NCI-H345 (cell line): ENCODE results near the gene NEUROG1.
"Not testable (repeated sequence)": the region's sequence is repeated elsewhere in the genome, so short reads cannot be mapped to it uniquely, and the experiment has no call there.

Experiments used
- DNase-seq: peaks from one replicate; lab custom pipeline; 2025; lab: John Stamatoyannopoulos, UW

Gene NEUROG1

DNA sequence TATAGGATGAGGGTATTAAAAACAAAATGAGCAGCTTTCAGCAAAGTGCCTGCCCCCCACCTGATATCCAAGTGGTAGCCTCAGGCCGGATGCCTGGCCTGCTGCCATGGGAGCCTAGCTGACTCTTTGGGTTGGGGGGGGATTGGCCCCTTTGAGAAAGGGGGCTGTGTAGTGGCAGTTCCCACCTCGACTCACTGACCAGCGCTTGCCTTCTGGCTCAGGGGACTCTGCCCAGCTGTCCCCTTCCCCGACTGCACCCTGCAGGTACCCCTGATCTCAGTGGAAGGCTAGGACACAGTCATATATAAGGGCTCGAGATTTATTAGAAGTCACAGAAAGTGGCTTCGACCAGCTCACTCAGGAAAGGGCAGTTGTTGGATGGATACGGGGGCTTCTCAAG is 1.5 kb upstream of the NEUROG1 start:
- no peak for DNase-seq

DNA sequence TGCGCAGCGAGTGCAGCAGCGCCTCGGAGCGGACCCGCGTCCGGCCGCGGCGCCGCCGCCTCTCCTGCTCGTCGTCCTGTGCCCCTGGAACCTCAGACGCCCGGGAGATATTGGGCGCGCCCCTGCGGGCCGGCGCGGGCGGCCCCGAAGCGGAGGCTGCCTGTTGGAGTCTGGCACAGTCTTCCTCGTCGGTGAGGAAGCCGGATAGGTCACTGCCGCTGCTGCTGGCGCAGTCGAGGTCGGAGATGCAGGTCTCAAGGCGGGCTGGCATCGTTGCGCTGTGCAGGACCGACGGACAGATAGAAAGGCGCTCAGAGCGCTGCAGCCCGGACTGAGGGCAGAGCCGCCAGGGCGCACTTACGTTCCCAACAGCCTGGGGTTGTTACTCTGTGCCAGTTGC is 344 bp downstream of the NEUROG1 start:
- DNase-seq, result no peak

DNA sequence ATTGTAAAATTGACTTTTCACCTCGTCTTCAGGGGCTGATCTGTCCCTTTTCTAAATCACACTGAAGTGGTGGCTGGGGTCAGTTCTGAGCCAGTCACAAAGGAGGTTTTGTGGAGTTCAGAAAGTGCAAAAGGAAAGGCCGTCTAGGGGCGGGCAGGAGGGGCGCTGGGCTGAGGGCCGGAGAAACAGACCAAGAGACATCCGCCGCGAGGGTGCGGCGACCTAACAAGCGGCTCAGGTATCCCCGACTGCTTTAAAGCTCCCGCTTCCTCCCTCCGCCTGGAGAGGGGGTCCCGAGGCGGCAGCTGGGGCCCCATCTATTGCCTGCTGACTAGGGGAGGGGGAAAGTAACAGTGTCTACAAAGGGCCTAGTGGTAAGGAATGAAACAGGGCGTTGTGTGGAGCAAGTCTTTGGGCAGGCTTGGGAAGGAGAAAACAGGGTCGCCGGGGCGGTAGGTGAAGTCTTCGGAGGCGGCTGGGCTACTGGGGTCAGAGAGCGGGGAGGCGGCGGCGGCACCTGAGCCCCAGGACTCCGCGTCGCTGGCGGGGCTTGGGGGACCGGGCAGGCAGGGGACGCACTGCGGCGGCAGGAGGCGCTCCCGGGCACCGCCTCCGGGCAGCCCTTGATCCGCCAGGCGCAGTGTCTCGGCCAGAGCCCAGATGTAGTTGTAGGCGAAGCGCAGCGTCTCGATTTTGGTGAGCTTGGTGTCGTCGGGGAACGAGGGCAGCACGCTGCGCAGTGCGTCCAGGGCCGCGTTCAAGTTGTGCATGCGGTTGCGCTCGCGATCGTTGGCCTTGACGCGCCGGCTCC is 950 bp downstream of the NEUROG1 start:
- DNase-seq, result peak; percentile 8

DNA sequence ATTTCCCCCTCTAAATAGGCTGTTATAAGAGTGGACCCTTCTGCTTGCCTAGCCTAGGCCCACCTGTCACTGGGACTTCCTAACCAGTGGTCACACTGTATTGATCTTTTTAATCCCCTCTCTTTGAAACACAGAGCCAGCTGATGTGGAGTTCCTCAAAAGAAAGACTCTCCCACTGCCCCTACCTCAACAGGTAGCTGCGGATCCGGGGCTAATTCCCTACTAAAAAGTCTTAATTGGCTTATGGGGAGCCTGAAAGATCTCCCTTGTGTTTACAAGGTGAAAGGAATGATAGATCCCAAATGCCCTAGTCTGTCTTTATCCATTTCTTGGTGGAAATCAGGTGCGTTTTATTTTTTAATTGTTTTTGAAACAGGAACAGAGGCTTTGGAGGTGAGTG is 2.0 kb downstream of the NEUROG1 start:
- DNase-seq, result no peak

DNA sequence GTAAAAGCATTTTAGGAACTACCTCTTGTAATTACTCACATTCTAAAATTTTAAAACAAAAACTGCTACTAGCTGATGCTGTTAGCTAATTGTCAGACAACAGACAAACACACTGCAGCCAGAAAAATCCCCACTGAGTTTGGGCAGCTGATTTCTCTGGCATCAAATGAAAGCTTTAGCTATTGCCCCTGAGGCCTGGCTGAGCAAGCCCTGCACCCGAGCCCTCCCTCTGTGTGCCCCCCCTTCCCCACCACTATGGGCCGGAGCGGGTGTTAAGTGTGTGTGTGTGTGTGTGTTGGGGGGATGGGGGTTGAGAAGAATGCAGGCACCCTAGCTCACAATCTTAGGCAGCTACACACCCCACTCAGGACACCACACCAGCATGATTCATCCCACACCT is 2.4 kb downstream of the NEUROG1 start:
- no peak for DNase-seq

DNA sequence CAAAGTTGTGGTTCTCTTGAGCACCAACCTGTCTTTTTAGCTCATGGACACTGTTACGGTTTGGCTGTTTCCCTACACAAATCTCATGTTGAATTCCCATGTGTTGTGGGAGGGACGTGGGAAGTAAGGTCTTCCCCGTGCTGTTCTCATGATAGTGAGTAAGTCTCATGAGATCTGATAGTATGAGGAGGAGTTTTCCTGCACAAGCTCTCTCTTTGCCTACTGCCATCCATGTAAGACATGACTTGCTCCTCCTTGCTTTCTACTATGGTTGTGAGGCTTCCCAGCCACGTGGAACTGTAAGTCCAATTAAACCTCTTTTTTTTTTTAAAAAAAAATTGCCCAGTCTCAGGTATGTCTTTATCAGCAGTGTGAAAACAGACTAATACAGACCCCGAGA is 6.2 kb downstream of the NEUROG1 start:
- DNase-seq, result not testable (repeated sequence)

DNA sequence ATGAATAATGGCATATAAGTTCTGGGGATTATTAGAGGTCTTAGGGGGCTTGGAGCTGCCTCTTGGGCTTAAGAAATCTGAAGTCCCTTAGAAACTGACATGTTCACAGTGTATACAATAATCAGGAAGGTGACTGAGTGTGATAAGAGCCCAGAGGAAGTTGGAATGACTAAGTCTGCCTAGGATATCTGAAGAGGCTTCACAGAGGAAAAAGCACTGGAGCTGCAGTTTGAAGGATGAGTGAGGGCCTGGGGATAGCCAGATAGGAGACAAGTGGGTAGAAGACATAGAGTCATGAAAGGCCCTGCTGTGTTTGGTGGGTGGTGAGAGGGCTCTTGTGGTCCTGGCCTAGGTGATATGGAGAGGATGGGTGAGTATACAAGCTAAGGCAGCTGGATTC is 8.8 kb downstream of the NEUROG1 start:
- no peak for DNase-seq

DNA sequence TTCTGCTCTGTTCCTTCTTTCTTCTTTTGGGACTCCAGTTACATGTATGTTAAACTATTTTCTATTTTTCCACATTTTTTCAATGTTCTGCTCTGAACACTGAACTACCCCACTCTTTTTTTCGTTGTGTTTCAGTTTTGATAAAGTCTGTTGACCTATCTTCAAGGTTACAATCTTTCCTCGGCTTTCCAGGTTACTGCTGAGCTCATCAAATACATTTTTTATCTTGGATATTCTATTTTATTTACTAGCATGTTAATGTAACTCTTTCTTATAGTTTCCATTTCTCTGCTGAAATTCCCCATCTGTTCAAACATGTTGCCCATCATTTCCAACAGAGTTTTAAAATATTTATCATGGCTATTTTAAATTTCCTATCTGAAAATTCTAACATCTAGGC is 13.8 kb downstream of the NEUROG1 start:
- no peak for DNase-seq

DNA sequence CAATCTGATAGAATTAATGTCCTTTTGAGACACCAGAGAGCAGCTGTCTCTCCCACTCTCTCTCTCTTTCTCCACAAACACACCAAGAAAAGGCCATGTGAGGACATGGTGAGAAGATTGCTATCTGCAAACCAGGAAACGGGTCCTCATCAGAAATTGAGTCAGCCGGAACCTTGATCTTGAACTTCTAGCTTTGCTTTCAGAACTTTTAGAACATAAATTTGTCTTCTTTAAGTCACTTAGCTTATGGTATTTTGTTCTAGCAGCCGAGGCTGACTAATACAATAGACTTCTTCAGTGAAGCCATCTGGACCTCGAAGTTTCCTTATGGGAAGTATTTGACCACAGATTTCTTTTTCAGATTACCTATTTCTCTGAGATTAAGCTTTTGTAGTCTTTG is 18.1 kb downstream of the NEUROG1 start:
- DNase-seq, result no peak

DNA sequence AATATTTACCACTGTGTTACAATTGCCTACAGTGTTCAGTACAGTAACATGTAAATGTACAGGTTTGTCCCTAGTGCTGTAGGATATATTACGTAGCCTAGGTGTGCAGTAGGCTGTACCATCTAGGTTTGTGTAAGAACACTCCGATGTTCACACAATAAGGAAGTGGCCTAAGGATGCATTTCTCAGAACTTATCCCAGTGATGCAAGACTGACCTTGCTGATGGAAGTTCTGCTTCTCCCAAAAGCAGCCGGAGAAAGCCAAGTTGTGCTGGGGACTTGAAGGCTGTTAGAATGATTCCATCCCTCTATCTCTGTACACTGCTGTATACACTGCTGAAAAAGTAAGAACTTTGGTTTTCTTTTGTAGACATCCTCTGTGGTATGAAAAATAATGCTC is 21.6 kb downstream of the NEUROG1 start:
- DNase-seq, result no peak

DNA sequence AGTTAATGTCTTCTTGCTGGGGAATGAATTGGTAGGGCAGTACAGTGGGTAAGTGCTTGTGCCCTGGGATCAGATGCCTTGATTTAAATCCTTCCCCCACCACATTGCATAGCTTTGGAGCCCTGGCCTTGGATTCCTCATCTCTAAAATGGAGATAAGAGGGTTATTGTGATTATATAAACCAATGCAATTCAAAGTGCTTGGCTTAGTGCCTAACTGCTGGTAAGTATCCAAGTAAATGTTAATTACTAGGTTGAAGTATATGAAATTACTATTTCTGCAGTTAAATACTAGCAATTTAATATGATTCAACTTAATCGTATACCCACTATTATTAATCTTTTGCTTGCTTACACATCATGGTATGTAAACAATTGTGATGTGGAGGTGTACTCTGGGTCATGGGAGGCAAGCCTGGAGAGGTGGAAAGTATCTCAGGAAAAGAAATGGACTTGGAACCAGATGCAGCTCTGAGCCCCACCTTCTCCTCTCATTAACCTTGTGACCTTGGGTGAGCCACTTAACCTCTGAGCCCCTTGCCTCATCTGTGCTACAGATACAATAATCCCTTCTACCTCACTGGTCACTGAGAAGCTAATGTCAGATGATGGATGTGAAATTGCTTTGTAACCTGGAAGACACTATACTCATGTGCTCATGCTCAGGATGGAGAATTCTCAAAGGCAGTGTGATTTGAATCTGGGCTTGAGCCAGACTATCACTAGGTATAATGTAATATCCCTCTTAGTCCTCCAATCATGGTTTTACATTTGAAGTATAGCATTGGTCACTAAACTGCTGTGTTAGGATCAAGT is 23.8 kb downstream of the NEUROG1 start:
- no peak for DNase-seq

DNA sequence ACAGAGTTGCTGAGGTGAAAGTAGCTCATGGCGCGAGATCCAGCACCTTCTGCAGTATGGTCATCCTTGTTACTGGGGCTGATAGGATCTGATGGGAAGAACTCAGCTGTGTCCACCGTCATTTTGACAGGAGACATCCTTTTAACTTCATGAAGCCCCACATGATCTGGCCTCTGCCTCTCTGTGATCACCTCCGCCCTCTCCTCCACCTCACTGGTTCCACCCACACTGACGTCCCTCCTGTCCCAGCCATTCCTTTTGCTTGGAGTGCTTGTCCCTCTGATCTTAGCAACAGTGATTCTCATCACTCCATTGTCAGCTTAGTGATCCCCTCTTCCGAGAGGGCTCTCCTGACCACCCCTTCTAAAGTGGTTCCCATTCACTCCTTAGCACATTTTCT is 25.8 kb downstream of the NEUROG1 start:
- DNase-seq, result no peak

DNA sequence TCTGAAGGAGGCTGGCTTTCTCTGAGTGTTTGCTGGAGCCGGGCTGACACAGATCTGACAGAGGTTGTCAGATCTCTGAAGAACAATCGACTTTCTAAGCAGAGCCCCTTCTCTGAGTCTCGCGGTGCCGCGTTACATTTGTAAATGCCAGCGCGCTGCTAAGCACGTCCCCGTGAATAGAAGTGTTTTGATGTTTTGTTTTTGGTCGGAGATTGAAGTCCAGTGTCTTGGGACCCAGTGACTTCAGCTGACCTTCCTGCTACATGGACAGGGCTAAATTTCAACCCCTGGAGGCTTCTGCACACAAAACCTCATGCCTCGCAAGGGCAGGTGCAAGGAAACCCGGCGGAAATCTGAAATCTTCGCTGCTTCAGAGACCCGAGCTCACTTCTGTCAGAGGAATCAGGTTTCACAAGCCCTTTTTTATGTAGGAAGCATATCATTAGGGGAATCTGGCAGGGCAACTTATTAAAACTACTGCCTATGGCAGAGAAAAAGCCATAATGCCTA is 27.2 kb downstream of the NEUROG1 start:
- DNase-seq, result no peak

DNA sequence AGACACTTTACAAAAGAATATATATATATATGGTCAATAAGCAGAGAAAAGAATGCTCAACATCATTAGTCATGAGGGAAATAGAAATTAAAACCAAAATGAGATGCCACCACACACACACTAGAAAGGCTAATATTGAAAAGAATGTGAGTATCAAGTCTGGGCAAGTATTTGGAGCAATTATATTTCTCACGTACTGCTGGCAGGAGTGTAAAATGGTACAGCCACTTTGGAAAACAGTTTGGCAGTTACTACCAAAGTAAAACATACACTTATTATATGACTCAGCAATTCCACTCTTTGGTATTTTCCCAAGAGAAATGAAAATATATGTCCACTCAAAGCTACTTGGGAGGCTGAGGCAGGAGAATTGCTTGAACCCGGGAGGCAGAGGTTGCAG is 29.8 kb downstream of the NEUROG1 start:
- DNase-seq, result no peak

DNA sequence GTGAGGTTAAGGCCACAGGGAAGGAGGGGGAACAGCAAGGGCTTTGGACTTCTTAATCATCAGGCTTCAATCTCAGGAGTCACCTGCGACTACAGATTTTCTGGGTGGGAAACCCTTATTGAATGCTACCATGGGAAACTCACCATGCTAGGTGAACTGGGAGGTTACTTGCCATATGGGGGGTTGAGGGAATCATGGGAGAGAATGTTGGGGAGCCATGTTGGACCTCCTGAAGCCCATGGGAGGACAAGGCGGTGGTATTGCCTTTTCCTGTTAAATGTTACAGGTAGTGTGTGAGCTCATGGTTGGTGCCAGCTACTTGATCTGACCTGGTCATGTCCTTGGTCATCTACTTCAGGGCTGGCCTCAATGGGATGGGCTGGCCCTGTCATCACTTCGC is 31.4 kb downstream of the NEUROG1 start:
- DNase-seq, result no peak

DNA sequence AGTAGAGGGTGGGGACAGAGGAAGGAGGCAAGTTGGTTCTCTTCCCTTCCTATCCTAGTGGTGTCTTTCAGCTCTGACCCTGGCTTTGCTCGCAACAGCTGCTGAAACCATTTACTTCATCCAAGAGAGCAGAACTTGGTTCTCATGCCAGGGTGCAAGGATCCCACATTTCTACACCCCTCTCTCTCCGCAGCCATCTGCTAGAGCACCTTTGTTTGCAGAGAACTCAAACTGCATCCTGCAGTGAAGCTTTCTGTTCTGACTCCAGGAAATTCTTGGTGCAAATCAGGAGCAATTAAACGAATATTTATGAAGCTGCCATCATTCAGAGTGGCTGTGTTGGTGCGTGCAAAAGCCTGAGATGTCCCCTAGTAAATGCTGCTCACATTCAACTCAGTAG is 31.9 kb downstream of the NEUROG1 start:
- DNase-seq, result peak; percentile 14

DNA sequence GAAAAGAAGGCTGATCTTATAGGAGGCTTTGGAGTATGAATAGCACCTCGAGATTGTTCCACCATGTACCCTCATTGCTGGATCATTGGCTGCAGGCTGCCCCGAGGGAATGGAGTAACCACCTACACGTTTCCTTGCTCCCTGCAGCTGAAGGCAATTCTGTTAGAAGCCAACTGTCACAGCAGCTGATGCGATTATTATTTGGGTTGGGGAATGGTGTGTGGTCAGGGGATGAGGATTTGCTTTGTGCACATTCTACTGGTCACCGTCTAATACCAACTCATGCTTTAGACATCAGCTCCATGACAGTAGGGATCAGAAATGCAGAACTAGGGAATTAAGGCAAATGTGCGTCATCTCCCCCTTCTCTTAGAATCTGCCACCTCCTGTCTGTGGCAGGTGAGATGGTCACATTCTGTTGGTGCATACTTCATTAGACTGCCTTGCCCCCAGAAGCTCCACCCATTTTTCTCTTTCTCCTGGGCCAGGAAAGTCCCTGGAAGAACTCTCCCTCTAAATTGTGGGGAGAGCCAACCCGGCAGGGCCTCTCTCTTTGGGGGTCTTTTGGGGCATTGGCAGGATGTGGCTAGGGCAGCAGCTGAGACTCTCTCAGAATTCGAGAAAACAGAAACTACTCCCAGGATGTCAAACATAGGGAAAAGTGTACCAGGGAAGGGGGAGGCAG is 32.8 kb downstream of the NEUROG1 start:
- no peak for DNase-seq

DNA sequence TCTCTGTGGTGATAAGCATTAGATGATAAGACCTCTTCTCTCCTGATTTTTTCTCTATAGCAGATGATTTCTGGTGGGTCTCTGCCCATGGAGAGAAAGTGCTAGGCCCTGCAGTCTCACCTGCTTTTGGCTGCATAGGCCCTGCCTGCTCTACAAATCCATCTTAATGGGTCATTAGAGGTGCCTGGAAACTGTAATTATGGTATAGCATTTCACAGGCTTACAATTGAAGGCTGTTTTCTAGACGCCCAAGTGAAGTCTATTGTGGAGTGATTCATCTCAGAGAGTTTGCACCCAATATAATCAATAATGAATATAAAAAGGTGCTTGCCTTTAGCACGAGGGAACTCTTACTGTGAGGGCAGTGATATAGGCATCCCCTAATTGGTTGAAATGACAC is 33.8 kb downstream of the NEUROG1 start:
- peak; percentile 26 for DNase-seq

DNA sequence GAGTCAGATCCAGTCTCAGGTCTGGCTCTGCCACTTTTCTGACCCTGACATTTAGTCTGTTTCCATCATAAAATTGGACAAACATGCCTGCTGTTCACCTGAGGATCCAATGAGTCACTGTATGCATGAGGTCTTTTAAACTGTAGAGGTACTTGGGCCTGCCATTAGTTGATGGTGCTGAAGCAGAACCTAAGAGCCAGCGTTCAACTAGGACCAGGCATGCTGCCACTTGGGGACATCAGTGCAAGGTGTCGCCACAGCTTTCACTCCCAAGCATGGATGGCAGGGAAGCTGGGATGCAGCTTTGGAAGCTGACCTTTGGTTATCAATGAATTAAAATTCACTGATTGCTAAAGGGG is 37.1 kb downstream of the NEUROG1 start:
- peak; percentile 51 for DNase-seq

DNA sequence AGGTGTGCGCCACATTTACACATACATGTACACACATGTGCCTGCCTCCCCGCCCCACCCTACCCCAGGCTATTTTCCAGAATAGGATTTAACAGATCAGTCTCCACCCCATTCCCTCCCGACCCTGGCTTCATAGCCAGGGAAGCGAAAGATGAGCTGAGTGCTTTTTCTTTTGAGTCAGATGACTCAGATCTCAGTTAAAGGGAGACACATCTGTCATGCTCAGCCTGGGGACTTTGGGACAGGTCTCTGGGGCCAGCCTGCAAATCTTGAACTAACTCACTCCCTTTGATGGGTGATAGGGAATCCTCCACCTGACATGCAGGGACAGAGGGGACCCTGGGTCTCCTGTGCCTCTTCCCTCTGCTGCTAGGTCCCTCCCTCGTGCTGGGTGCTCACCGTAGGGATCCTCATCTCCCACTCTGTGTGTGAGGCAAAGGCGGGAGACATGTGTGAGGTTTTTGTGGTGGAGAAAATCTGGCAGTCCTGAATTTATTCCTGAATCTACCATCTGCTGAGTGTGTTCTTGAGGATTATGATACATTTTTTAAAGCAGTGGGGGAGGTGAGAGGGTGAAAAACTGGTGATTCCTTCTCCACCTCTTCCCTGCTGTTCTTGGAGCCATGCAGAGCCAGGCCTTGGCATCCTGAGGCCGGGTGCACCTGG is 37.7 kb downstream of the NEUROG1 start:
- DNase-seq, result peak; percentile 37

DNA sequence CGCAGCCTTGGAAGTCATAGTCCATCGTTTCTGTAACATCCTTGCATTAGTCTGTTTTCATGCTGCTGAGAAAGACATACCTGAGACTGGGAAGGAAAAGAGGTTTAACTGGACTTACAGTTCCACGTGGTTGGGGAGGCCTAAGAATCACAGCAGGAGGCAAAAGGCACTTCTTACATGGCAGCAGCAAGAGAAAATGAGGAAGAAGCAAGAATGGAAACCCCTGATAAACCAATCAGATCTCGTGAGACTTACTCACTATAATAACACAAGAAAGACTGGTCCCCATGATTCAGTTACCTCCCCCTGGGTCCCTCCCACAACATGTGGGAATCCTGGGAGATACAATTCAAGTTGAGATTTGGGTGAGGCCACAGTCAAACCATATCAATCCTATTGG is 40.2 kb downstream of the NEUROG1 start:
- not testable (repeated sequence) for DNase-seq

DNA sequence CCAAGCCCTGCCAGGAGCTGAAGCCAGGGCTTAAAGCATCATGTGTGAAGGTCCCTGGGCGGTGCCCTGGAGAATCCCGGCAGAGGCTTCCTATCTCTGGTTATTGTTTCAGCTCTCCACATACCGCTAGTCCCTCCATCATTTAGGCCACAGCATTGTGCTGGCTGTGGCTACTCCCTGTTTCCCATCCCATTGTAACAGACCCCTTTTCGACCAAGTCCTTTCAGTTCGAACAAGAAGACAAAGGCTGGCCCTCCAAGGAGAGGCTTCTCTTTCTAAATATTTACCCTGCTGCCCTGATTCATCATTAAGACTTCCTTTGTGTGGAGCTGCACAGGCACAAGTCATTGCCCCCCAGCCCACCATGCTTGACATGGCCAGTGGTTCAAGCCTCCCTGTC is 41.6 kb downstream of the NEUROG1 start:
- no peak for DNase-seq
